ENCODE data around the gene VGF.

DNA sequence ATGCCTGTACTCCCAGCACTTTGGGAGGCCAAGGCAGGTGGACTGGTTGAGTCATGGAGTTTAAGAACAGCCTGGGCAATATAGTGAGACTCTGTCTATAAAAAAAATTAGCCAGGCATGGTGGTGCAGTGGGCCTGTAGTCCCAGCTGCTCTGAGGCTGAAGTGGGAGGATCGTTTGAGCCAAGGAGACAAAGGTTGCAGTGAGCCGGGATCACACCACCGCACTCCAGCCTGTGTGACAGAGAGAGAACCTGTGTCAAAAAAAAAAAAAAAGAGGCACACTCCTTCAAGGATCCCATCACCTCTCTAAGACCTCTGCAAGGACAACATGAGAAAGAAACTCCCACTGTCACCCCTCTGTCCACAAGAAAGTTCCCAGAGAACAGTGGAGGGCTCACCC is 10.3 kb upstream of the VGF start:
- TF ChIP-seq POLR2A (IDR thresholded peaks at IDR 0.05): no peak
- no peak for TF ChIP-seq CTCF (IDR thresholded peaks at IDR 0.05)
